SH-SY5Y (cell line): ENCODE data around the gene MAN1A1.

Experiments
- GATA2 ChIP-seq: IDR thresholded peaks from 2 replicates; pipeline ENCODE4 v1.6.1; 2011; ENCODE audit warnings: mild to moderate bottlenecking, low read depth, low read length
- GATA3 ChIP-seq: IDR thresholded peaks from 2 replicates; pipeline ENCODE4 v1.6.1; 2011; ENCODE audit warnings: low read depth, mild to moderate bottlenecking, low read length, moderate library complexity

MAN1A1 gene

GRCh38 chr6:119311514-119312142 lies 37.9 kb downstream of the MAN1A1 start:
- TF ChIP-seq GATA3, result no peak
- no peak for TF ChIP-seq GATA2

- TF ChIP-seq GATA2, result no peak
- TF ChIP-seq GATA3, result no peak
Observed at GRCh38 chr6:119310486-119311036, 39.0 kb downstream of the MAN1A1 start.

GRCh38 chr6:119308991-119309657 lies 40.4 kb downstream of the MAN1A1 start:
- TF ChIP-seq GATA3 (no peak), GATA2 (no peak)

DNA sequence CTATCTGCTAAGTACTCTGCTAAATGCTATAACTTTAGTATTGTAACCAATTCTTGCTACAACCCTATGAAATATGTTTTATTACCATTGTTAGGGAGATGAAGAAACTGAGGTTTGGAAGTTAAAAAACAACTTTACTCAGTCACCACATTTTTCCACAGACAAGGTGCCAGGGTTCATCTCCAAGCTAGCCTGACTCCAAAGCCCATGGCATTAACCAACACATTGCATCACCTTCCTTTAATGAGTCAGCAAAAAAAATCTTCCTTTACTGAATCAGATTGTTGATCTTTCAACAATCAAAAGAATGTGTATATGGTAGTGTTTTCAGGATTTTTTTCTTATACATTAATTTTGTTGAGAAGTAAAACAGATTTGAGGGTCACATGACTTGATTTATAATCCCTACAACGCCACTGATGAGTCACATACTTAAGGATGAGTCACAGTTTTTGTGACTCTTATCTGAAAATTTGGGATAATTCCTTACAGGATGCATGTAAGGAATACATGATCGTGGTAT lies 41.5 kb downstream of the MAN1A1 start:
- TF ChIP-seq GATA3 (no peak), GATA2 (no peak)

- TF ChIP-seq GATA3, result no peak
- TF ChIP-seq GATA2, result no peak
Observed at GRCh38 chr6:119307056-119307455, 42.5 kb downstream of the MAN1A1 start.

DNA sequence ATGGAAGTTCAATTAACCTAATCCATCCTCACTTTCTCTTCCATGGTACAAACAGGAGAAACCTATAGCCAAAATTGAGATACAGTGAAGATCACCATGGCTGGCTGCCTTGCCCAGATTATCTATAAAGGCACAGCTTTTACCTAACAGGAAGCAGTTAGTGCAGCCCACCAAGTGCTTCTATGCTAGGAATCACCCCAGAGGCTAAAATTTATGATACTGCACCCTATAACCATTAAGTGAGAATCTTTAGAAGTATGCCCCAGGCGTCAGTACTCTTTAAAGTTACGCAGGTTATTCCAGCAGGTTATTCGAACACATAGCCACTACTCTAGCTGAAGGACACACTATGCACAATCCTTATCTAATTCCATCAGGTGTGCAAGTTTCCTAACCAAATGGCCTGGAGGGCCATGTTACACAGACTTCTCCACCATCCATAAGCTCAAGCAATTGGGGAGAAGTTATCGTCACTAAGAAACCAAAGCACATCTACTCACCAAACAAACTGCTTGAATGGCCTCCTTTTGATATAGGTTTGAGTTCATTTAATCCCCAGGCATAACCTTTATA lies 43.1 kb downstream of the MAN1A1 start:
- TF ChIP-seq GATA3 (no peak), GATA2 (no peak)

DNA sequence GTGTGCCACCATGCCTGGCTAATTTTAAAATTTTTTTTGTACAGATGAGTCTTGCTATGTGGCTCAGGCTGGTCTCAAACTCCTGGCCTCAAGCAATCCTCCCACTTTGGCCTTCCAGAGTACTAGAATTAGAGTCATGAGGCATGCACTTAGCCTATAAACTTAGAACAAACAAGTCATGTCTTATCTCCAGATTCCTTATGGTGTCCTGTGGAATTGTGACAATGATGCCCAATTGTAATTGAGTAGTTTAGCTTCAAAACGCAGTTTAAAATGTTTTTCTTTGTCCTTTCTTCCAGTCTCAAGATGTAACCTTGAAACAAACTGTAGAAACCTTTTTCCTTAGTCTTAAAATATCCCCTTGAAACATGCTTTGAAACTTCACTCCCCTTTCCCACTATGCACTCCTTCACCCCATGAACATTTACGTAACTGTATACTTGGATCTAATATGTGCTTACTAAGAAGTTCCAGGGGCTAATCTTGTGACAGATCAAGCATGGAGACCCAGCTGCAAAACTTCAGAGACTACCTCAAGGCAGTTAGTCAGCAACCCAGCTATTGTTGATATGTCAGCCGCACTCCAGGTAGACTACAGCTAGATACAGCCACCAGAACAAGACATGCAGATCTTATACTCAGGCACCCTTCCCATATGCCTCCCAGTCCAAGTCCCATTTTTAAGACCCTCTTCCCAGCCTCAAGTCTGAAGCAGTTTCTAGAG lies 46.2 kb downstream of the MAN1A1 start:
- TF ChIP-seq GATA2 (no peak), GATA3 (no peak)

- TF ChIP-seq GATA2 (no peak), GATA3 (no peak)
Observed at GRCh38 chr6:119301429-119301828, 48.1 kb downstream of the MAN1A1 start.

- TF ChIP-seq GATA3, result no peak
- no peak for TF ChIP-seq GATA2
Observed at GRCh38 chr6:119299694-119300093, 49.9 kb downstream of the MAN1A1 start.

DNA sequence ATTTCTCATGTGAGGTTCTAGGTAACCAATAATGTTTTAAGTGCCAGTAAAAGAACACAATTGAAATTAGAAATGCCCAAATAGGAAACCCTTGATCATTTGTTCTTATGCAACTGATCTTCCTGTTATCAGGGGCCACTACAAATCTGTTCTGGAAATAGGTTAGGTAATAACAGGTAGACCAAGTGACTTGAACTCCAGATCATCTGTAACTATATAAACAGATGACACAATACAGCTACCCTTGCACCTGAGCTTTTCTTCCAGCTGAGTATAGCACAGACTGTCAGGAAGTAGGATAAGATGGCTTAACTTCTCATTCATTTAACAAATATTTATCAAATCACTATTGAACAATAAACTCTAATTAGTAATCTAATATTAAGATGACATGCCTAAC lies 52.5 kb downstream of the MAN1A1 start:
- TF ChIP-seq GATA2, result no peak
- TF ChIP-seq GATA3, result no peak

DNA sequence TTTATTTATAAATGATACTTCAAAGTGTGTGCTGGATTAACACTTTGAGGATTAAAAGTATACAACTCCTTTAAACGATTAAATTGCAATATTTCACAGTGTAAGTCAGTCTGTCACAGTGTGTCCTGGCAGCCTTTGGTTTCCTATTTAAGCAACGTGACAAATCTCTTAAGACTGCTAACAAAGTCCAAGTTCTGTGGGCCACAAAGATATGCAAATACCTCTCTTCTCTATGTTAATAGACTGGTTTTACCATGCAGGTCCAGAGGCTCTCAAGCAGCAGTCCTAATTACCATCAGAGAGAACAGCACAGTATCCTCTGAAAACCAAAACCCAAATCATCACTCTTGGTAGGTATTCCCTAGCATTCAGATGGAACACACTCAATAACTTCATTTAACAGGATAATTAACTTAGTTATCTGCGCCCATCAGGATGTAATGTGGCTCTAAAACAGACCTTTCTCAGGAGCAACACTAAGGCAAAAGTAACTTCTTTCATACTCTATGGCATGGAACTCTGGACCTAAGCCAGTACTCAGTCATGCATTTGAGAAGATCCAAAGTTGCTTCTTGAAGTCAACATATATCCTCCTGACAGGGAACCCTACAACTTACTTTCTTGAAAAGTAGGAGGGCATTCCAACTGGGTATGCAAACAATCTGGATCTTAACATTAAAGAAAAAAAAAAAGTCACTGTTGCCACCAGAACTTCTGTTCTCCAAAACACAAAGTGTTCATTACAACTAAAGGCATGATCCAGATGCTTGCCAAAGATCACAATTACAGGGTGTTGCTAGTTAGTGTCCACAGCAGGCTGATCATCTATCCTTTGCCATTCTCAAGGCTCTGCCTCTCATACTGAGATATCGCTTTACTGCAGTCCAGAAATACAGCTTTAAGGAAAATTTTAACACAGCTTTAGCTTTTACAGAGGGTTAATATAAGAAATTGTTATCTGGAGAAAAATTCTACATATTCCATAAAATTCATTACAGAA lies 53.2 kb downstream of the MAN1A1 start:
- TF ChIP-seq GATA2 (no peak), GATA3 (no peak)

DNA sequence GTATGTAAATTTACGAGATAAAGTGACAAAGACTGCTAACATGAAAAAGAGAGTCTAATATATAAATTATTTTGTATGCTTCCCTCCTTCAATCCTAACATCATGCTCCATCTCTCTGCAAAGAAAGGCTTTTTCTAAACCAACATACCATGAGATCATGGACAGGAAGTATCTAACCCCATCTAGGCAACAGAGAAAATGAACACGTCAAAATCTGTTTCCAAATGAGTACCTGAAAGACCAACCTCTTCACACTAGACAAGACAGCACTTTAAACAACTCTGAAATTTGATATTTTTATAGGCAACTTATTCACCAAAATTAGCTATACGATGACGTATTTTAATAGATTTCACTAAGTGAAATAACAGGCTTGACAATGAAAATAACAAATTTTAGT lies 54.6 kb downstream of the MAN1A1 start:
- no peak for TF ChIP-seq GATA2
- TF ChIP-seq GATA3, result no peak

DNA sequence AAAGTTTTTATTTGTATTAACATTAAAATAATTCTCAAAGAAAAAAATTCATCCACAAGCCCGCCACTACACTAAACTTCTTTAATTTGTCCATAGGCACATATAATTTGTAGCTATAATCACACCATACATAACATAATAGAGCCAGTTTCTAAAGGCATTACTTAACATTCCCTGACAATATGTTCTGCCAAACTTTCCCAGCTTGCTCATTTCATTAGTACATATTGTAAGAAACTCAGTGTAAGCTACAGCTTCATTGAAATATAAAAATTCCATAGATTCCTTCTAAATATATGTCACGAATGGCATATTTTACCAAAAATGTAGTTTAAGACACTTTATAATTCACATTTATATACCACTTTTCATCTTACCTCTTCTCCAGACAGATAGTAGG lies 59.3 kb downstream of the MAN1A1 start:
- no peak for TF ChIP-seq GATA3
- no peak for TF ChIP-seq GATA2
